ENCODE data around the gene MN1.

The MN1 gene

GRCh38 chr22:27740202-27740748, 61.3 kb downstream of the MN1 start:
- no peak for DNase-seq (ENCODE audit: low read depth in 3 of 3)

GRCh38 chr22:27737521-27737920, 64.0 kb downstream of the MN1 start:
- no peak for DNase-seq (ENCODE audit: low read depth in 3 of 3)

GRCh38 chr22:27734066-27734465, 67.5 kb downstream of the MN1 start:
- no peak for DNase-seq (ENCODE audit: low read depth in 3 of 3)

- no peak for DNase-seq (ENCODE audit: low read depth in 3 of 3)
These were observed 68.7 kb downstream of the MN1 start for GRCh38 chr22:27732841-27733240.

- no peak for DNase-seq (ENCODE audit: low read depth in 3 of 3)
These were observed 69.2 kb downstream of the MN1 start for GRCh38 chr22:27732391-27732790.

GRCh38 chr22:27731621-27732020, 69.9 kb downstream of the MN1 start:
- DNase-seq (ENCODE audit: low read depth in 3 of 3) = no peak

GRCh38 chr22:27730641-27731433, 70.7 kb downstream of the MN1 start:
- no peak for DNase-seq (ENCODE audit: low read depth in 3 of 3)

GRCh38 chr22:27729246-27729645, 72.3 kb downstream of the MN1 start:
- no peak for DNase-seq (ENCODE audit: low read depth in 3 of 3)

- no peak for DNase-seq (ENCODE audit: low read depth in 3 of 3)
These were observed 73.7 kb downstream of the MN1 start for GRCh38 chr22:27727673-27728451.

GRCh38 chr22:27726686-27727449, 74.7 kb downstream of the MN1 start:
- DNase-seq (ENCODE audit: low read depth in 3 of 3) = no peak

- no peak for DNase-seq (ENCODE audit: low read depth in 3 of 3)
These were observed 75.2 kb downstream of the MN1 start for GRCh38 chr22:27726331-27726685.

GRCh38 chr22:27725661-27726060, 75.9 kb downstream of the MN1 start:
- no peak for DNase-seq (ENCODE audit: low read depth in 3 of 3)

GRCh38 chr22:27724709-27725108, 76.8 kb downstream of the MN1 start:
- no peak for DNase-seq (ENCODE audit: low read depth in 3 of 3)

- no peak for DNase-seq (ENCODE audit: low read depth in 3 of 3)
These were observed 77.4 kb downstream of the MN1 start for GRCh38 chr22:27724157-27724556.

GRCh38 chr22:27723708-27724107, 77.8 kb downstream of the MN1 start:
- DNase-seq (ENCODE audit: low read depth in 3 of 3) = no peak

GRCh38 chr22:27723158-27723557, 78.4 kb downstream of the MN1 start:
- no peak for DNase-seq (ENCODE audit: low read depth in 3 of 3)

GRCh38 chr22:27720860-27721259, 80.7 kb downstream of the MN1 start:
- no peak for DNase-seq (ENCODE audit: low read depth in 3 of 3)

- DNase-seq (ENCODE audit: low read depth in 3 of 3) = no peak
These were observed 81.9 kb downstream of the MN1 start for GRCh38 chr22:27719535-27720227.

GRCh38 chr22:27719036-27719347, 82.6 kb downstream of the MN1 start:
- no peak for DNase-seq (ENCODE audit: low read depth in 3 of 3)

GRCh38 chr22:27718186-27719035, 83.1 kb downstream of the MN1 start:
- DNase-seq (ENCODE audit: low read depth in 3 of 3) = no peak

- DNase-seq (ENCODE audit: low read depth in 3 of 3) = no peak
These were observed 84.5 kb downstream of the MN1 start for GRCh38 chr22:27717094-27717493.
